GM19043 (cell line): Measurements from ENCODE around the gene NBEAL2.
"Not testable (repeated sequence)": the region's sequence is repeated elsewhere in the genome, so short reads cannot be mapped to it uniquely, and the experiment has no call there.

ENCODE experiments used
- ATAC-seq: cut with Tn5 transposase; IDR thresholded peaks from one replicate; pipeline ENCODE4 v1.9.1; 2021; ENCODE audit warnings: low read depth; ENCODE audit not compliant: unreplicated experiment

The NBEAL2 gene

DNA sequence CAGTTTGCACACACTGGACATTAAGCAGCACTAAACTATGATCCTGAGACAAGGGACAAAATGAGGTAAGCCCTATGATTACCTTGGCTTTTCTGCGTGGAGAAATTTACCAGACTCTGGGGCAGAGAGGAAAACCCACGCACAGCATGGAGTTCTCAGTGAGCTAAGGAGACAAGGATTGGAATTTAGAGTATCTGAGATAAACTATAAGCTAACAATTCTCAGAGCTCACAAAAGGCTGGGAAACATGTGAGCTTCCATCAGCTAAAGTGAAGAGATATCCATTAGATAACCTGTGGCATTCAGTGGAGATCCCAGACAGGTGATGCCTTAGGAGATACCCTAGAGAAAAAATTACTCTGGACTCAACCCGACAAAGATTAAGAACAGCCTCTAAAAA is 48.7 kb downstream of the NBEAL2 start:
- ATAC-seq = no peak

DNA sequence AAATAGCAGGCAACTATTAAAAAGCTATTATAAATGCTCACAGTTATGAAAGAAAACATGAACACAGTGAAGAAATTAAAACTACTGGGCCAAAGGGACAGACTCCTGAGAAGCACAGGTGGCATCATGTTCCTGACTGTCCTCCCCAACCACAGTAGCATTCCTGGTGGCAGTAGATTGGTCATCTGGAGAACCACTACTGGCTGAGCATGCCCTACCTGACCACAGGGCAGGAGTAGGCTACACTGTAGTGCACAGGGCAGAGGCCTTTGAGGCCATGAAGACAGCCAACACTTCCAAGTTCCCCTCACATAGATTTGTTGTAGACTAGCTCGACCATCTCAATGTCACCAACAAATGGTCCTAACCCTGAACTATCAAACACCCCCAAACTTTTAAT is 49.2 kb downstream of the NBEAL2 start:
- ATAC-seq = no peak

DNA sequence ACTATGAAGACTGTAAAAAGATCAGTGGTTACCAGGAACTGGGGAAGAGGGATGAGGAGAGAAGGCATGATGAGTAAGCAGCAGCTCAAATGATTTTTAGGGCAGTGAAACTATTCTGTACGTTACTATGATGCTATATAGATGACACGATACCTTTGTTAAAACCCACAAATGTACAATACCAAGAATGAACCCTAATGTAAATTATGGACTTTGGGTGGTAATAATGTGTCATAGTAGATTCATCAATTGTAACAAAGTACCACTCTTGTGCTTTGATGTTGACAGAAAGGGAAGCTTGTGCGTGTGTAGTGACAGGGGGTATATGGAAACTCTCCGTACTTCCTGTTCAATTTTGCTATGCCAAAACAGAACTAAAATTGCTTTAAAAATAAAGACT is 51.6 kb downstream of the NBEAL2 start:
- not testable (repeated sequence) for ATAC-seq

DNA sequence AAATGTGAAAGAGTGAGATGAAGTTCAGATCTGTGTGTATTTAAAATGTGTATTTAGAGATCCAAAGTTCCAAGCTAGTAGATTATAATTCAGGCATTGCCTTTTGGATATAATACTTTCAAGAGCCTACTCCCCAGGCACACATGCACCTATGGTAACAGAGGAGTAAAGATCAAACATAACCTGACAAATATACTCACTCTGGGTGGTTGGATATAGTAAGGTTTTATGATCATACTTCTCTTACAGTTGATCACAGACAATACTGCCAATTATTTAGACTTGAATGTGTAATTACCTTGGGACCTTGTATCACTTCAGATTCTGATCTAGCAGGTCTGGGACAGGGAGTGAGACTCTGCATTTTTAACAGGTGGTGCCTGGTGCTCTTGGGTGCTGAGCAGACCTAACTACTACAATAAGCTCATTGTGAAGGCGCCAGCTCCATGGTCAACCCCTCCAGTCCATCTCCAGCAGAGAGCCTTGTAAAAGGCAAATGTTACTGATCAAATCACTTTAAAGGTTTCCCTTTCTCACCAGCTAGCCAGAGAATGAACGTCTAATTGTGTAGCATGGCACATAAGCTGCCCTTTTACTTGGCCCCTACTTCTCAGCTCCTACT is 55.5 kb downstream of the NBEAL2 start:
- ATAC-seq = no peak

DNA sequence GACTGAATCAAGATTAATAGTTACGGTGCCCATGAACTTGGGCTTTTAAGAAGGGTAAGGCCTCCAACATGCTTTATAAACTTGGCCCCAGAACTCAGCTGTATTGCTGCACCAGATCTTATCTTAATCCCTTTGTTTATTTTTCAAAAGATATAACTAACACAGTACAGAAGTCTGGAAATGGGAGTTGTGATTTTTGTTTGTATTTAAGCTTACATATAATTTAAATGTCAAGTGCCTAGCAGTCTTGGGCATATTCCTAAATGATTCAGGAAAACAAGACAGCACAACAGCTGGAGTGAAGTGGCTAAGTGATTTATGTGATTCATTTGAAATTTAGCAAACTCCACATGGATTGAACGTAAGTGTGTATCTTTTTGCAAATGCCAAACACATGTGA is 56.2 kb downstream of the NBEAL2 start:
- ATAC-seq = no peak

DNA sequence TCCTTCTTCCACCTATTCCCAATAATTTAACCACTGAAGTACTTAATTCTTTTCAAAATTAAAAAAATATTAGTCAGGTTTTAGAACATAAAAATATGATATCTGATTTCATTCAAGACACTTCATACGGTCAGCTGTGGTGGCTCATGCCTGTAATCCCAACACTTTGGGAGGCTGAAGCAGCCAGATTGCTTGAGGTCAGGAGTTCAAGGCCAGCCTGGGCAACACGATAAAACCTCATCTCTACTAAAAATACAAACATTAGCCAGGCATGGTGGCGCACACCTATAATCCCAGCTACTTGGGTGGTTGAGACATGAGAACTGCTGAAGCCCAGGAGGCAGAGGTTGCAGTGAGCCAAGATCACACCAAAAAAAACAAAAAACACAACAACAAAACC is 56.7 kb downstream of the NBEAL2 start:
- ATAC-seq = no peak

DNA sequence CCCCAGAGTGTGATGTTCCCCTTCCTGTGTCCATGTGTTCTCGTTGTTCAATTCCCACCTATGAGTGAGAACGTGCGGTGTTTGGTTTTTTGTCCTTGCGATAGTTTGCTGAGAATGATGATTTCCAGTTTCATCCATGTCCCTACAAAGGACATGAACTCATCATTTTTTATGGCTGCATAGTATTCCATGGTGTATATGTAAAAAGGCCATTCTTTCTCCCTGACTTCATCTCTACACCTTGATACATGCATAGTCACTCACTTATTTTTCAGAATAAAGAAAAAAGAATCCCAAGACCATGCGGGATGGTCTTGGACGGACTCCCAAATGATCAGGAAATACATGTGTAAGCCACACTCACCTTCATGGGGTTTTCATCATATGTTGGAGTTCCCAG is 57.8 kb downstream of the NBEAL2 start:
- ATAC-seq = not testable (repeated sequence)

DNA sequence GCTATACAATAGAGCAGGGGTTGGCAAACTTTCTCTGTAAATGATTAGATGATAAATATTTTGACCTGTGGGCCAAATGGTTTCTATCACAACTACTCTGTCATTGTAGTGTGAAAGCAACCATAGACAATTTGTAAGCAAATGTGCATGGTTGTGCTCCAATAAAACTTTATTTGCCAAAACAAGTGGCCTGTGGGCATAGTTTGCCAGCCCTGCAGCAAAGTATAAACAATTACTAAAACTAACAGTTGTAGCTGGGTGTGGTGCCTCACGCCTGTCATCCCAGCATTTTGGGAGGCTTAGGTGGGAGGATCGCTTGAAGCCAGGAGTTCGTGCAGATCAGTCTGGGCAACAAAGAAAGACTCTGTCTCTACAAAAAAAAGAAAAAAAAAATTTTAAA is 61.6 kb downstream of the NBEAL2 start:
- no peak for ATAC-seq

DNA sequence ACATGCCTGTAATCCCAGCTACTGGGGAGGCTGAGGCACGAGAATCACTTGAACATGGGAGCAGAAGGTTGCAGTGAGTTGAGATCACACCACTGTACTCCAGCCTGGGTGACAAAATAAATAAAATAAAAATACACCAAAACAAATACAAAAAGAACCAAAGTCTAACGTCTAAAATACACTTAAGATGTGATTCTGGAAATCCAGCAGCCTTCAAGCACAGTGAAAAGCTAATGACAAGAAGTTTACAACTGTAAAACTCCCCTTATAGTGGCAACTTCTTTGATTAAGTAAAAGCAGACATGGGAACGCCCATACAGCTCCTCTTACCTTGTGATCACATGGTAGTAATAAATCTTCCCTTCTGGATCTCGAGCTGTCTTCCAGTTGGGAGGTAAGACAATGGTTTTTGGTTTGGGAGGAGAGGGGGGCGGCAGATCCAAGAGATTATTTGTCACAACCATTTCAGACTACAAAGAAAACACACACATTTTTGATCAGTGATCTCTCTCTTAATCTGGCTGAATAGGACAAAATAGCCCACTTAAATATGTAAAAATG is 62.8 kb downstream of the NBEAL2 start:
- ATAC-seq = no peak

DNA sequence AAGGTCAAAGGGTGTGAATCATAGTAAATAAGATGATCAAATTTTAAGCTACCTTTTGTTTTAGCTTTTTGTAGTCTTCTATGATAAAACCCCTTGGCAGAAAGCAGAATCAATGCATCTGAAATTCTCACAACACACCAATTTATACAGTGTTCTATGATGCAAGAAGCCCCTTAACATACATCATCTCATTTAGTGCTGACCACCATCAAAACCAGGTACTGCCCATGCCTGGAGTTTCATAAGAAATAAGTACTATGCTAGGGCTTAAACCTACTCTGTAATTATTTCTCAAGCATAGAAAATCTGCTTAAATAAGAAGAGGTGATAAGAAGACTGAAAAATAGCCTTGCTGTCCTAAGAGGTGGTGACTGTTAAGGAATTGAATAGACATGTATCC is 67.6 kb downstream of the NBEAL2 start:
- no peak for ATAC-seq

DNA sequence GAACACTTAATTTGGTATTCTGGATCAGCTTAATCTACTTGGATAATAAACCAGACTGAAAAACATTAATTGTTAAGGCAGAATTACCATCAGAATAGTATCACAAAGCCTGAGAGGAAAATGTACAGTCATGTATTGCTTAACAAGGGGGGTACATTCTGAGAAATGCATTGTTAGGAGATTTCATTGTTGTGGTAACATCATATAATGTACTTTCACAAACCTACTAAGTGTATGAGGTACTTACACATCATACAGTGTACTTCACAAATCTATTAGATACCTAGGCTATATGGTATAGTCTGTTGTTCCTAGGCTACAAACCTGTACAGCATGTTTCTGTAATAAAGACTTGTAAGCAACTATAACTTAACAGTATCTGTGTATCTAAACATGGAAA is 68.2 kb downstream of the NBEAL2 start:
- no peak for ATAC-seq

DNA sequence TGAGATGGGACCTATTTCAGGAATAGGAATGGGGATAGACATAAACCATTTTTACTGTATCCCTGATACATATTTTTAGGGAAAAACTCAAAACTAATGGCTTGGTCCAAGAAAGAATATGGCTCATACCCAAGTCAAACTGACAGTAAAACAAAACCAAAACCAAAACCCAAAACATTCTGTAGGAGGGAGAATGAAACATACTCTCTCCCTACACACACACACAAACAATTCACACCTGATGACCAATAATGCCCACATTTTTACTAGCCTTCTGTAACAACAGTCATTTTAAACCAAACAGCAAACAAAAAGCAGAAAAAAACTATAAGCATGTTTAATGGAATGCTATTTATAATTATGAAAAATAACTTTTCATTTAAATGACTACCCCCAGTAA is 74.9 kb downstream of the NBEAL2 start:
- ATAC-seq = no peak

DNA sequence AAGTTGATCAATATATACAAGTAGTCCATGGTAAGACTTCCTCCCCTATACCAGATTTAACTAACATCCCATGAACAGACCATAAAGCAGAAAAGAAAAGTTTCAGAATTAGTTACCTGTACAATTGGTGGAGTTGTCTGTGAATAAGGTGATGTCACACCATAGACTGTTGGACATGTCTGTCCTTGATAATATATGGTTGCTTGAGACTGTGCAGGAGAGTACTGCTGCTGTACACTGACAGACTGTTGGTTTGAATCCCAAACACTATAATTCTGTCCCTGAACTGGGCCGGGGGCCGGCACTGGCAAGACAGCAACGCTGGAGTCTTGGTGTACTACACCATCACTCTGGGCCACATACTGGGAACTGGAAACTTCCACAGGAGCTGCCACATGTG is 77.2 kb downstream of the NBEAL2 start:
- no peak for ATAC-seq

DNA sequence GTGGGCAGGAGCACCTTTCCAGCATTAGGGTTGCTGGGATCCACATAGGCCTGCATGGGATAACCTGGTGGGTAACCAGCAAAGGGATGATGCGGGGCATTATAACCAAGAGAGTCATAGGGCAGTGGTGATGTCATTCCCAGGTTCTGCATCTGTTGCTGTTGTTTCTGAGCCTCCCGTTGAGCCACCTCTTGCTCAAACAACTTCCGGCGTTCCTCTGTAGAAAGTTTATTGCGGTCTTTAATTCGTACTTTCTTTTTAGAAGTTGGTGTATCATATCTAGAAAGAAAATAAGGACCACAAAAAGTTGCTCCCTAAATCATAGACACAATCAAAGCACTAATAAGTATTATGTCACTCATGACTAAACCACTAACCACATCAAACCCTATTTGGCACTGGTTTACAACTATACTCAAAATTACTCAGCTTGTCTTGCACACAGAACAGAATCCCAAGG is 77.8 kb downstream of the NBEAL2 start:
- ATAC-seq = no peak
